Gastrocnemius medialis (tissue), 4 donors: Measurements from ENCODE around the gene EPHB2.

ENCODE experiments used
- POLR2A ChIP-seq, 2 donors: fragments of 450-650 bp; IDR thresholded peaks; one replicate each; pipeline ENCODE4 v1.6.1; 2017; ENCODE audit warnings: antibody characterized with exemption in 2 of 2, mild to moderate bottlenecking in 2 of 2, moderate library complexity in 2 of 2
- TF ChIP-seq, protein P1 (sequence below), 5 experiments: fragments of 450-650 bp in 3 of 5; fragments of 200-600 bp in 2 of 5; sonication (generic) in 2 of 5; IDR thresholded peaks in 4 of 5; conservative IDR thresholded peaks in 1 of 5; 1 replicate in 4 of 5; 2 replicates in 1 of 5; pipeline ENCODE4 v1.5.1; 2016 to 2019; ENCODE audit warnings: antibody characterized with exemption in 5 of 5, mild to moderate bottlenecking in 3 of 5, moderate library complexity in 3 of 5

GRCh38 chr1:22751124-22751531 lies 40.5 kb downstream of the EPHB2 start:
- TF ChIP-seq POLR2A (IDR thresholded peaks at IDR 0.05) = no peak
- TF ChIP-seq, protein P1, sequence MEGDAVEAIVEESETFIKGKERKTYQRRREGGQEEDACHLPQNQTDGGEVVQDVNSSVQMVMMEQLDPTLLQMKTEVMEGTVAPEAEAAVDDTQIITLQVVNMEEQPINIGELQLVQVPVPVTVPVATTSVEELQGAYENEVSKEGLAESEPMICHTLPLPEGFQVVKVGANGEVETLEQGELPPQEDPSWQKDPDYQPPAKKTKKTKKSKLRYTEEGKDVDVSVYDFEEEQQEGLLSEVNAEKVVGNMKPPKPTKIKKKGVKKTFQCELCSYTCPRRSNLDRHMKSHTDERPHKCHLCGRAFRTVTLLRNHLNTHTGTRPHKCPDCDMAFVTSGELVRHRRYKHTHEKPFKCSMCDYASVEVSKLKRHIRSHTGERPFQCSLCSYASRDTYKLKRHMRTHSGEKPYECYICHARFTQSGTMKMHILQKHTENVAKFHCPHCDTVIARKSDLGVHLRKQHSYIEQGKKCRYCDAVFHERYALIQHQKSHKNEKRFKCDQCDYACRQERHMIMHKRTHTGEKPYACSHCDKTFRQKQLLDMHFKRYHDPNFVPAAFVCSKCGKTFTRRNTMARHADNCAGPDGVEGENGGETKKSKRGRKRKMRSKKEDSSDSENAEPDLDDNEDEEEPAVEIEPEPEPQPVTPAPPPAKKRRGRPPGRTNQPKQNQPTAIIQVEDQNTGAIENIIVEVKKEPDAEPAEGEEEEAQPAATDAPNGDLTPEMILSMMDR (IDR thresholded peaks at IDR 0.05 in 4 of 5, conservative IDR thresholded peaks at IDR 0.05 in 1 of 5) = no peak
